Measurements from ENCODE around the gene NDST4.
"Not testable (repeated sequence)": the region's sequence is repeated elsewhere in the genome, so short reads cannot be mapped to it uniquely, and the experiment has no call there.

NDST4 gene

GRCh38 chr4:114999880-115000279, 113.5 kb downstream of the NDST4 start:
- no peak for TF ChIP-seq CTCF (conservative IDR thresholded peaks at IDR 0.05; ENCODE audit: low read depth, low read length)
- H3K4me3 ChIP-seq (ENCODE audit: low read depth, low read length): no peak overlapping the region
- DNase-seq (ENCODE audit: low read depth): no peak

GRCh38 chr4:114998316-114998715, 115.1 kb downstream of the NDST4 start:
- no peak for TF ChIP-seq CTCF (conservative IDR thresholded peaks at IDR 0.05; ENCODE audit: low read depth, low read length)
- DNase-seq (ENCODE audit: low read depth): peak; percentile 72
- no peak overlapping the region for H3K4me3 ChIP-seq (ENCODE audit: low read depth, low read length)

GRCh38 chr4:114997576-114998247, 115.7 kb downstream of the NDST4 start:
- no peak for TF ChIP-seq CTCF (conservative IDR thresholded peaks at IDR 0.05; ENCODE audit: low read depth, low read length)
- DNase-seq (ENCODE audit: low read depth): peak; percentile 50
- no peak overlapping the region for H3K4me3 ChIP-seq (ENCODE audit: low read depth, low read length)

- TF ChIP-seq CTCF (conservative IDR thresholded peaks at IDR 0.05; ENCODE audit: low read depth, low read length): no peak
- no peak overlapping the region for H3K4me3 ChIP-seq (ENCODE audit: low read depth, low read length)
- no peak for DNase-seq (ENCODE audit: low read depth)
Measured at GRCh38 chr4:114986133-114986532, 127.3 kb downstream of the NDST4 start.

- no peak overlapping the region for H3K4me3 ChIP-seq (ENCODE audit: low read depth, low read length)
- TF ChIP-seq CTCF (conservative IDR thresholded peaks at IDR 0.05; ENCODE audit: low read depth, low read length): no peak
- DNase-seq (ENCODE audit: low read depth): peak; percentile 27
Measured at GRCh38 chr4:114980932-114981708, 132.3 kb downstream of the NDST4 start.

- not testable (repeated sequence) for DNase-seq (ENCODE audit: low read depth)
Measured at GRCh38 chr4:114980399-114980798, 133.0 kb downstream of the NDST4 start.

GRCh38 chr4:114976901-114977300, 136.5 kb downstream of the NDST4 start:
- no peak overlapping the region for H3K4me3 ChIP-seq (ENCODE audit: low read depth, low read length)
- no peak for TF ChIP-seq CTCF (conservative IDR thresholded peaks at IDR 0.05; ENCODE audit: low read depth, low read length)
- no peak for DNase-seq (ENCODE audit: low read depth)

More at GRCh38 chr4:114980399-114980798, 133.0 kb downstream of the NDST4 start:
- not testable (repeated sequence) for H3K4me3 ChIP-seq (ENCODE audit: low read depth, low read length)
